ENCODE results near the gene HPGD. TPM values are rescaled to one million over a fixed set of nuclear protein-coding genes. Genes with fewer than 3 reads are reported as not detected.

Gene HPGD
- total RNA-seq, 1 experiment from 2014 or later = 1.2 TPM

- in situ Hi-C loops (cut with HindIII; ENCODE audit: low pct_unique_long_range_greater_than_20kb, low sequenced_read_pairs) (no loop called here), intact Hi-C loops (cut with micrococcal nuclease; ENCODE audit: unreplicated experiment) (no loop called here)
- Histone ChIP-seq H3K4me3 (ENCODE audit: low read depth in 2 of 2, low read length in 2 of 2) (peak overlapping the region; percentile 37 to 50), H3K36me3 (ENCODE audit: control insufficient read depth, insufficient read depth, low read length) (no peaks in the 10 kb centered on the region), H3K9me3 (ENCODE audit: control insufficient read depth, insufficient read depth, low read depth, low read length) (no peaks in the 10 kb centered on the region), H3K27ac (ENCODE audit: low read length) (no peak overlapping the region), H3K27me3 (ENCODE audit: control insufficient read depth, insufficient read depth, low read length) (peaks cover 5% of the 10 kb centered on the region), H3K4me1 (ENCODE audit: control insufficient read depth, insufficient read depth, low read length) (no peaks in the 10 kb centered on the region; the same call in 1 of the 2 replicates)
- POLR2A ChIA-PET = no interaction called here
- ATAC-seq (no peak), DNase-seq (ENCODE audit: low read depth, low spot score) (no peak)
- CTCF ChIA-PET = no interaction called here
- TF ChIP-seq REST (IDR thresholded peaks at IDR 0.05; ENCODE audit: insufficient read depth in 1 of 2, low read depth in 2 of 2, low read length in 1 of 2) = no peak
- no peak for TF ChIP-seq TCF7L2 (IDR thresholded peaks at IDR 0.05; ENCODE audit: low read depth, low read length)
- TF ChIP-seq SIN3A (IDR thresholded peaks at IDR 0.05; ENCODE audit: borderline replicate concordance, insufficient read depth, low read depth, low read length) = no peak
- no peak for TF ChIP-seq CTCF (IDR thresholded peaks at IDR 0.05)
- no peak for TF ChIP-seq POLR2AphosphoS5 (IDR thresholded peaks at IDR 0.05; ENCODE audit: low read depth, low read length)
- BruUV-seq (replicated peaks) = no TSS peak
These were observed 871 bp upstream of the HPGD start for GRCh38 chr4:174523025-174523693.

GRCh38 chr4:174521800-174522182, 497 bp downstream of the HPGD start:
- no TSS peak for BruUV-seq (replicated peaks)
- H3K4me1 ChIP-seq (ENCODE audit: control insufficient read depth, insufficient read depth, low read length) = no peaks in the 10 kb centered on the region; the same call in 1 of the 2 replicates
- no peak for DNase-seq (ENCODE audit: low read depth, low spot score)
- CTCF ChIA-PET = no interaction called here
- intact Hi-C loops (cut with micrococcal nuclease; ENCODE audit: unreplicated experiment) = no loop called here
- TF ChIP-seq CTCF (IDR thresholded peaks at IDR 0.05) = no peak
- H3K4me3 ChIP-seq (ENCODE audit: low read depth in 2 of 2, low read length in 2 of 2) = peak overlapping the region; percentile 37 to 50
- H3K27ac ChIP-seq (ENCODE audit: low read length) = no peak overlapping the region
- POLR2A ChIA-PET = no interaction called here
- H3K27me3 ChIP-seq (ENCODE audit: control insufficient read depth, insufficient read depth, low read length) = peaks cover 5% of the 10 kb centered on the region
- no peaks in the 10 kb centered on the region for H3K9me3 ChIP-seq (ENCODE audit: control insufficient read depth, insufficient read depth, low read depth, low read length)
- no peaks in the 10 kb centered on the region for H3K36me3 ChIP-seq (ENCODE audit: control insufficient read depth, insufficient read depth, low read length)
- in situ Hi-C loops (cut with HindIII; ENCODE audit: low pct_unique_long_range_greater_than_20kb, low sequenced_read_pairs) = no loop called here
- ATAC-seq = peak; percentile 73

Measured in Panc1 (cell line).